ENCODE results near the gene C20orf173.

- TF ChIP-seq CTCF (IDR thresholded peaks at IDR 0.05 in 4 of 5, conservative IDR thresholded peaks at IDR 0.05 in 1 of 5) (no peak), POLR2A (IDR thresholded peaks at IDR 0.05) (no peak)
Measured at GRCh38 chr20:35546127-35546526, 16.7 kb upstream of the C20orf173 start.

Measured in gastrocnemius medialis (tissue), 4 donors.